OCI-LY1 (cell line): ENCODE data around the gene ZMIZ2.

Source experiments
- H2AFZ ChIP-seq: fragments of 200-600 bp; sonication (generic), shearing (Covaris generic); 2 replicates; pipeline ENCODE4 v1.6.0; 2014; ENCODE audit warnings: antibody characterized with exemption, mild to moderate bottlenecking, low read length
- H3F3A ChIP-seq: fragments of 200-600 bp; sonication (generic), shearing (Covaris generic); 2 replicates; pipeline ENCODE4 v1.6.0; 2014; ENCODE audit warnings: mild to moderate bottlenecking, antibody characterized with exemption, low read length, moderate library complexity; ENCODE audit not compliant: insufficient read depth
- H3K27ac ChIP-seq: fragments of 200-600 bp; sonication (generic); 2 replicates; pipeline ENCODE4 v1.5.1; 2014; ENCODE audit warnings: low read length, mixed run types, mild to moderate bottlenecking, low read depth; ENCODE audit not compliant: poor library complexity, severe bottlenecking
- H3K27me3 ChIP-seq: fragments of 200-600 bp; sonication (generic); 2 replicates; pipeline ENCODE4 v1.6.0; 2014; ENCODE audit warnings: antibody characterized with exemption, mild to moderate bottlenecking, low read length, moderate library complexity; ENCODE audit not compliant: insufficient read depth
- H3K36me3 ChIP-seq: fragments of 200-600 bp; sonication (generic); 2 replicates; pipeline ENCODE4 v1.6.1; 2014; ENCODE audit warnings: mild to moderate bottlenecking, antibody characterized with exemption, low read length, moderate library complexity, mixed read lengths; ENCODE audit not compliant: insufficient read depth
- H3K4me1 ChIP-seq: fragments of 200-600 bp; sonication (generic); 2 replicates; pipeline ENCODE4 v1.5.1; 2014; ENCODE audit warnings: mild to moderate bottlenecking, low read length, moderate library complexity; ENCODE audit not compliant: insufficient read depth, severe bottlenecking
- H3K4me2 ChIP-seq: fragments of 200-600 bp; sonication (generic), shearing (Covaris generic); 2 replicates; pipeline ENCODE4 v1.6.1; 2014; ENCODE audit warnings: low read length
- H3K4me3 ChIP-seq: fragments of 200-600 bp; sonication (generic); 2 replicates; pipeline ENCODE4 v1.5.1; 2014; ENCODE audit warnings: low read length, low read depth, mild to moderate bottlenecking, mixed read lengths; ENCODE audit not compliant: poor library complexity, severe bottlenecking
- H3K79me2 ChIP-seq: fragments of 200-600 bp; shearing (Covaris generic); 2 replicates; pipeline ENCODE4 v1.6.1; 2016; ENCODE audit warnings: mixed run types, low read length, mixed read lengths; ENCODE audit not compliant: insufficient read depth
- H3K9ac ChIP-seq: fragments of 200-600 bp; sonication (generic), shearing (Covaris generic); 2 replicates; pipeline ENCODE4 v1.6.1; 2014; ENCODE audit warnings: mild to moderate bottlenecking, low read length, mixed read lengths
- H3K9me2 ChIP-seq: fragments of 200-600 bp; sonication (generic), shearing (Covaris generic); 2 replicates; pipeline ENCODE4 v1.6.1; 2014; ENCODE audit warnings: low read depth, mild to moderate bottlenecking, low read length, mixed read lengths
- H3K9me3 ChIP-seq: fragments of 200-600 bp; shearing (Covaris generic); 2 replicates; pipeline ENCODE4 v1.6.1; 2014; ENCODE audit warnings: low read length, mixed read lengths
- H4K20me1 ChIP-seq: fragments of 200-600 bp; sonication (generic), shearing (Covaris generic); 2 replicates; pipeline ENCODE4 v1.6.0; 2016; ENCODE audit warnings: mild to moderate bottlenecking, low read length; ENCODE audit not compliant: insufficient read depth
- EZH2 ChIP-seq: fragments of 200-600 bp; sonication (generic), shearing (Covaris generic); IDR thresholded peaks from 2 replicates; pipeline ENCODE4 v1.8.0; 2017; ENCODE audit warnings: borderline replicate concordance, mixed run types, mild to moderate bottlenecking, antibody characterized with exemption, low read length, moderate library complexity, mixed read lengths
- TF ChIP-seq, protein P1 (sequence below): fragments of 200-600 bp; sonication (generic), shearing (Covaris generic); IDR thresholded peaks from 2 replicates; pipeline ENCODE4 v1.5.1; 2017; ENCODE audit warnings: mild to moderate bottlenecking, antibody characterized with exemption, low read length, moderate library complexity, mixed read lengths

Gene ZMIZ2

DNA sequence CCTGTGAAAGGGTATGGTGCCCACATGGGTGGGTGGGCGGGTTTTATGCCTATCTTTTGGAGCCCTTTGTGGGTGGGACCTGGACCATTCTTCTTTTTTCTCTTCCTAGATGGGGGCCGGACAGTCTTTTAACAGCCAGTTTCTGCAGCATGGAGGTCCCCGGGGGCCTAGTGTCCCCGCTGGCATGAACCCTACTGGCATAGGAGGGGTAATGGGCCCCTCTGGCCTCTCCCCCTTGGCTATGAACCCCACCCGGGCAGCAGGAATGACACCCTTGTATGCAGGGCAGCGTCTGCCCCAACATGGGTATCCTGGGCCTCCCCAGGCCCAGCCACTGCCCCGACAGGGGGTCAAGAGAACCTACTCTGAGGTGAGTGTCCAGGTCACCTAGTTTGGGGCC, 9.1 kb downstream of the ZMIZ2 start:
- no peak overlapping the region for H3K27ac ChIP-seq
- H3K36me3 ChIP-seq = peaks cover 59% of the 10 kb centered on the region
- H3F3A ChIP-seq = no peaks in the 10 kb centered on the region

DNA sequence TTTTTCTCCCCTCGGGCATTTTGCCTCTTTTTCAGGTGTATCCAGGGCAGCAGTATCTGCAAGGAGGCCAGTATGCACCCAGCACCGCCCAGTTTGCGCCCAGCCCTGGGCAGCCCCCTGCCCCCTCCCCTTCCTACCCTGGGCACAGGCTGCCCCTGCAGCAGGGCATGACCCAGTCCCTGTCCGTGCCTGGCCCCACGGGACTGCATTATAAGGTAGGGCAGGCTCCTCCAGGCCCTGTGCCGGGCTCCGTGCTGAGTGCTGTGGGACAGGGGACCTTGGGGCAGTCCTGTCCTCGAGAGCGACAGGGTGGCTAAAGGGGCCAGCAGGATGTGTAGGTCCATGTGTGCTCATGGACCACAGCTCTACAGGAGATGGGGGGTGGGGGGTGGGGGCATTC, 10.6 kb downstream of the ZMIZ2 start:
- H3K27ac ChIP-seq = no peak overlapping the region
- H3K79me2 ChIP-seq = 0 out of 2 replicates have a peak, but pooled peaks cover under 1% of the 10 kb centered on the region
- H3F3A ChIP-seq = no peaks in the 10 kb centered on the region
- H3K4me2 ChIP-seq = no peak overlapping the region
- H3K27me3 ChIP-seq = no peaks in the 10 kb centered on the region
- TF ChIP-seq EZH2 = no peak
- TF ChIP-seq, protein P1, sequence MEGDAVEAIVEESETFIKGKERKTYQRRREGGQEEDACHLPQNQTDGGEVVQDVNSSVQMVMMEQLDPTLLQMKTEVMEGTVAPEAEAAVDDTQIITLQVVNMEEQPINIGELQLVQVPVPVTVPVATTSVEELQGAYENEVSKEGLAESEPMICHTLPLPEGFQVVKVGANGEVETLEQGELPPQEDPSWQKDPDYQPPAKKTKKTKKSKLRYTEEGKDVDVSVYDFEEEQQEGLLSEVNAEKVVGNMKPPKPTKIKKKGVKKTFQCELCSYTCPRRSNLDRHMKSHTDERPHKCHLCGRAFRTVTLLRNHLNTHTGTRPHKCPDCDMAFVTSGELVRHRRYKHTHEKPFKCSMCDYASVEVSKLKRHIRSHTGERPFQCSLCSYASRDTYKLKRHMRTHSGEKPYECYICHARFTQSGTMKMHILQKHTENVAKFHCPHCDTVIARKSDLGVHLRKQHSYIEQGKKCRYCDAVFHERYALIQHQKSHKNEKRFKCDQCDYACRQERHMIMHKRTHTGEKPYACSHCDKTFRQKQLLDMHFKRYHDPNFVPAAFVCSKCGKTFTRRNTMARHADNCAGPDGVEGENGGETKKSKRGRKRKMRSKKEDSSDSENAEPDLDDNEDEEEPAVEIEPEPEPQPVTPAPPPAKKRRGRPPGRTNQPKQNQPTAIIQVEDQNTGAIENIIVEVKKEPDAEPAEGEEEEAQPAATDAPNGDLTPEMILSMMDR = no peak
- no peak overlapping the region for H2AFZ ChIP-seq
- H4K20me1 ChIP-seq = no peaks in the 10 kb centered on the region
- H3K9ac ChIP-seq = no peak overlapping the region
- no peaks in the 10 kb centered on the region for H3K9me2 ChIP-seq
- no peaks in the 10 kb centered on the region for H3K9me3 ChIP-seq
- H3K4me3 ChIP-seq = no peak overlapping the region
- peaks cover 74% of the 10 kb centered on the region for H3K36me3 ChIP-seq
- no peaks in the 10 kb centered on the region for H3K4me1 ChIP-seq

More for the DNA sequence above, 9.1 kb downstream of the ZMIZ2 start:
- no peaks in the 10 kb centered on the region for H4K20me1 ChIP-seq
- no peaks in the 10 kb centered on the region for H3K9me2 ChIP-seq
- H2AFZ ChIP-seq = no peak overlapping the region
- H3K4me2 ChIP-seq = no peak overlapping the region
- H3K4me3 ChIP-seq = no peak overlapping the region
- no peak overlapping the region for H3K9ac ChIP-seq
- no peaks in the 10 kb centered on the region for H3K27me3 ChIP-seq
- TF ChIP-seq, protein P1 = no peak
- no peak for TF ChIP-seq EZH2
- H3K4me1 ChIP-seq = peaks cover 1% of the 10 kb centered on the region
- H3K9me3 ChIP-seq = no peaks in the 10 kb centered on the region
- H3K79me2 ChIP-seq = peaks cover 10% of the 10 kb centered on the region; the same call in 1 of the 2 replicates

DNA sequence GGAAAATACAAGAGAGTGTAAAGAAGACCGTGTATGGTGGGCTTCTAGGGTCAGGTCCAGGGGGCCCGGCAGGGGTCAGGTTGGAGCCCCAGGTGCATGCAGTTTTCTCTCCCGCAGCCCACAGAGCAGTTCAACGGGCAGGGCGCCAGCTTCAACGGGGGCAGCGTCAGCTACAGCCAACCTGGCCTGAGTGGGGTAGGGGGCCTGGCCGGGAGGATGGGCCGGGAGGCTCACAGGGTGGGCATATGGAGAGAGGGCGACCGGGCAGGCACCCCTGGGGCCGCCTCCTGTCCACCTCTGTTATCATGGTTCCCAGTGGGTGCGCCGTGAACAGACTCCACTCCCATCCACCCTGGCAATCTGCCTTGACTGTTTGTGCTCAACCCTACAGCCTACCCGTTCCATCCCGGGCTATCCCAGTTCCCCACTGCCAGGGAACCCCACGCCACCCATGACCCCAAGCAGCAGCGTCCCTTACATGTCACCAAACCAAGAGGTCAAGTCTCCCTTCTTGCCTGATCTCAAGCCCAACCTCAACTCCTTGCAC, 11.5 kb downstream of the ZMIZ2 start:
- H4K20me1 ChIP-seq = no peaks in the 10 kb centered on the region
- H3K27ac ChIP-seq = no peak overlapping the region
- no peak overlapping the region for H2AFZ ChIP-seq
- no peaks in the 10 kb centered on the region for H3K4me1 ChIP-seq
- no peaks in the 10 kb centered on the region for H3K9me2 ChIP-seq
- H3K9me3 ChIP-seq = no peaks in the 10 kb centered on the region
- H3K4me3 ChIP-seq = no peak overlapping the region
- no peaks in the 10 kb centered on the region for H3F3A ChIP-seq
- H3K27me3 ChIP-seq = no peaks in the 10 kb centered on the region
- TF ChIP-seq, protein P1 = no peak
- no peak for TF ChIP-seq EZH2
- H3K9ac ChIP-seq = no peak overlapping the region
- peaks cover 83% of the 10 kb centered on the region for H3K36me3 ChIP-seq
- no peaks in the 10 kb centered on the region for H3K79me2 ChIP-seq
- H3K4me2 ChIP-seq = no peak overlapping the region
